Fibroblast of pulmonary artery (primary cell): Measurements from ENCODE around the gene TXNDC11.

Experiments used
- DNase-seq: peaks from one replicate; pipeline ENCODE4 v3.0.0-alpha.2; 2010; ENCODE audit warnings: low read depth
- H3K4me3 ChIP-seq: replicated peaks from 2 replicates; pipeline ENCODE4 v1.5.1; 2011; ENCODE audit warnings: low read depth, mild to moderate bottlenecking, control low read depth, low read length, moderate library complexity
- TF ChIP-seq, protein P1 (sequence below): IDR thresholded peaks from 2 replicates; pipeline ENCODE4 v1.5.1; 2011; ENCODE audit warnings: mild to moderate bottlenecking, control low read depth, low read length, inconsistent platforms; ENCODE audit errors: missing control alignments

TXNDC11 gene

DNA sequence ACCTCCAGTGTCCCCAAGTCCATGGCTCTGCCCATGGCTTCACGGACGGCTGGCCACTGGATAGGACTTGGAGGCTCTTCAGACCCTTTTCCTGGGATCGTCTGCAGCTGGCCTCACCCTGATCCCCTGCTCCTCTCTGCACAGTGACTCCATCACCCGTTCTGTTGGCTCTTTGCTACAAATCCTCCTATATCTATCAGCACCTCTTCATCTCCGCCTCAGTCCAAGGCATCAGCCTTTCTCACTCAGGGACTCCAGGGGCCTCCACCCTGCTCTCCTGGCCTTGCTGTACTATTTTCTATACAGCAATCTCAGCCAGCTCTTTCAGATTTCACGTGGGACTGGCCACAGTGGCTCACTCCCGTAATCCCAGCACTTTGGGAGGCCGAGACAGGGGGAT is 85.1 kb downstream of the TXNDC11 start:
- no peak for DNase-seq
- no peak overlapping the region for H3K4me3 ChIP-seq
- TF ChIP-seq, protein P1, sequence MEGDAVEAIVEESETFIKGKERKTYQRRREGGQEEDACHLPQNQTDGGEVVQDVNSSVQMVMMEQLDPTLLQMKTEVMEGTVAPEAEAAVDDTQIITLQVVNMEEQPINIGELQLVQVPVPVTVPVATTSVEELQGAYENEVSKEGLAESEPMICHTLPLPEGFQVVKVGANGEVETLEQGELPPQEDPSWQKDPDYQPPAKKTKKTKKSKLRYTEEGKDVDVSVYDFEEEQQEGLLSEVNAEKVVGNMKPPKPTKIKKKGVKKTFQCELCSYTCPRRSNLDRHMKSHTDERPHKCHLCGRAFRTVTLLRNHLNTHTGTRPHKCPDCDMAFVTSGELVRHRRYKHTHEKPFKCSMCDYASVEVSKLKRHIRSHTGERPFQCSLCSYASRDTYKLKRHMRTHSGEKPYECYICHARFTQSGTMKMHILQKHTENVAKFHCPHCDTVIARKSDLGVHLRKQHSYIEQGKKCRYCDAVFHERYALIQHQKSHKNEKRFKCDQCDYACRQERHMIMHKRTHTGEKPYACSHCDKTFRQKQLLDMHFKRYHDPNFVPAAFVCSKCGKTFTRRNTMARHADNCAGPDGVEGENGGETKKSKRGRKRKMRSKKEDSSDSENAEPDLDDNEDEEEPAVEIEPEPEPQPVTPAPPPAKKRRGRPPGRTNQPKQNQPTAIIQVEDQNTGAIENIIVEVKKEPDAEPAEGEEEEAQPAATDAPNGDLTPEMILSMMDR = no peak

DNA sequence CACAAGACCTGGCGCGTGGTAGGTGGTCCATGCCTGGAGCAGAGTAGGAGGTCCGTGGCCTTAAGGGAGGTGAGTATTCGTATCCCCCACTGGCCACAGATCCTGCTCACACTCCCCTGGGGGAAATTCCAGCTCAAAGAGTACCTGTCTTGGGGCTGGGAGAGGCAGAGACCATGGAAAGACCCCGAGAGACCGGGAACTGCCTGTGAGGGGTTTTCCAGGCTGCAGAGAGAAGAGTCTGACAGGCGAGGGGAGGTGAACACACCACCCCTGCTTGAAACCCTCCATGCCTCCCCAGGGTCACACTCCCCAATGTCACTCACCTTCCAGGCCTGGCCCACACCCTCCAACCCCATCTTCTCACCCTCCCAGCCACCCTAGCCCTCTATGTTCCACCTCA is 87.0 kb downstream of the TXNDC11 start:
- no peak for DNase-seq
- no peak overlapping the region for H3K4me3 ChIP-seq
- TF ChIP-seq, protein P1 = no peak

DNA sequence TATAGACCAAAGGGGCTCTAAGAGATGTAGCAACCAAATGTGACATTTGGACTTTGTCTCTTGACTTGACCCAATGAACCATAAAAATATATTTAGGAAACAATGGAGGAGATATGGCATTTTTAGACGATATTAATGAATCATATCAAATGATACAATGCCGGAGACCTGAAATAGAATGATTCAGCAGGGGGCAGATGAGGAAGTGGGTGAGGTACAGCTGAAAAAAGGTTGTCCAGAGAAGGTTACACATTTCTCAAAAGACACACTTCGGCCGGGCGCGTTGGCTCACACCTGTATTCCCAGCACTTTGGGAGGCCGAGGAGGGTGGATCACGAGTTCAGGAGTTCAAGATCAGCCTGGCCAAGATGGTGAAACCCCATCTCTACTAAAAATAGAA is 90.9 kb downstream of the TXNDC11 start:
- no peak for DNase-seq
- H3K4me3 ChIP-seq = no peak overlapping the region
- TF ChIP-seq, protein P1 = no peak

DNA sequence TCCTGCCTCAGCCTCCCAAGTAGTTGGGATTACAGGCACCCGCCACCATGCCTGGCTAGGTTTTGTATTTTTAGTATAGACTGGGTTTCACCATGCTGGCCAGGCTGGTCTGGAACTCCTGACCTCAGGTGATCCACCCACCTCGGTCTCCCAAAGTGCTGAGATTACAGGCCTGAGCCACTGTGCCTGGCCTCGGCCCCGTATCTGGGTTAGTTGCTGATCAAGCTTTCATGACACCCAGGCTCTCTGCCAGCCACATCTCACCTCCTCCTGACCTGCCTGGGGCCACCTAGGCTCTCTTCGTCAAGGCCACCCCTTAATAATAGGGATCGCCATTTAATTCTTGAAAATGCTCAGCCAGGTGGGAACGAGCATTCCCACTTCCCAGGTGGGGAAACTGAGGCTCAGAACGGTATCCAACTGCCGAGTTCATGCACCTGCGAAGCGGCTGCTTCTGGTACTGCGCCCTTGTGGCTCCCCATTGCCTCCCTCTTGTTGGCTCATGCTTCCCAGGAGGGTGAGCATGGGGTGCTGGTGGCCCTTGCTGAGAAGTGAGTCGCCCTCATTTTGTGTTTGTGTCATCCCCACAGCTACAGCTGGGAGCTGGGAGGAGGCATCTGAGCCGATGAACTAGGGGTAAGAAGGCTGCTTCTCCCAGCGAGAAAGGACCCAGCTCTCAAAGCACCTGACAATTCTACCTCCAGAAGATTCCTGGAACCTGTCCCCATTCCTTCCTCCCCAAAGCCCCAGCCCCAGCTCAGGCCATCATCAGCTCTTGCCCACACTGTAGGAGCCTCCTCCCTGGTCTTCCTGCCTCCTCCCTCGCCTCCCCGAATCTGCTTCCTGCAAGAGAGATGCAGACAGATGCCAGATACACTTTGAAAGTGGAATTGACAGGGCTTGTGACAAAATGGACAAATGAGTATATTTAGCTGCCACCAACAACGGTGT is 91.7 kb downstream of the TXNDC11 start:
- no peak overlapping the region for H3K4me3 ChIP-seq
- TF ChIP-seq, protein P1 = no peak
- no peak for DNase-seq

DNA sequence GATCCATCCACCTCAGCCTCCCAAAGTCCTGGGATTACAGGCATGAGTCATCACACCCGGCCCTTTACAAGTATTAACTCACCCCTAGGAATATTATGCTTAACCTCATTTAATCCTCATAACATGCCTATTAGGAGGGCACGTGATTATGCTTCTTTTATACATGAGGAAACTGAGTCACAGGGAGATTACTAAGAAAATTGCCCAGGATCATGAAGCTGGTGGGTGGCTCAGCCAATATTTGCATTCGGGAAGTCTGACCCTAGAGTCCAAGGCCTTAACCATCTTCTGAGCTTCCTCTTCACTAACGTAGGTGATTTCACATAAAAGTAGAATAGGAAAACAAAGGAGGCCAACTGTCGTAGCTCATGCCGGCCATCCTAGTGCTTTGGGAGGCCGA is 93.4 kb downstream of the TXNDC11 start:
- TF ChIP-seq, protein P1 = no peak
- no peak for DNase-seq
- no peak overlapping the region for H3K4me3 ChIP-seq

DNA sequence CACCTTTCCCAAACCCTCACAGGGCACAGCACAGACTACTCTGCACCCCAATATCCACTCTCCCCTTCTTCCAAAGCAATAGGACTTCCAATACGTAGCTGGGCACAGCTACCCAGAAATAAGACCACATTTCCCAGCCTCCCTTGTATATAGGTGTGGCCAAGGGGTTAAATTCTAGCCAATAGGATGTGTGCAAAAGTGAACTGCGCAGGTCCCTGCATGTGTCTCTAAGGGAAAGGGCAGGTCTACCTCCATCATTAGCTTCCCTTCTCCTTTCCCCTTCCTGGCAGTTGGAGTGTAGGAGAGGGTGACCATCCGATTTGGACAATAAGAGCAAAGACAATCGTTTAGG is 99.9 kb downstream of the TXNDC11 start:
- no peak overlapping the region for H3K4me3 ChIP-seq
- no peak for DNase-seq
- TF ChIP-seq, protein P1 = no peak
